HG02763 (cell line): ENCODE measurements around the gene SUSD2.
"Not testable (repeated sequence)": the region's sequence is repeated elsewhere in the genome, so short reads cannot be mapped to it uniquely, and the experiment has no call there.

ENCODE experiments used
- ATAC-seq: cut with Tn5 transposase; IDR thresholded peaks from one replicate; pipeline ENCODE4 v1.9.1; 2021; ENCODE audit warnings: mild to moderate bottlenecking, moderate library complexity; ENCODE audit not compliant: unreplicated experiment

Gene SUSD2

DNA sequence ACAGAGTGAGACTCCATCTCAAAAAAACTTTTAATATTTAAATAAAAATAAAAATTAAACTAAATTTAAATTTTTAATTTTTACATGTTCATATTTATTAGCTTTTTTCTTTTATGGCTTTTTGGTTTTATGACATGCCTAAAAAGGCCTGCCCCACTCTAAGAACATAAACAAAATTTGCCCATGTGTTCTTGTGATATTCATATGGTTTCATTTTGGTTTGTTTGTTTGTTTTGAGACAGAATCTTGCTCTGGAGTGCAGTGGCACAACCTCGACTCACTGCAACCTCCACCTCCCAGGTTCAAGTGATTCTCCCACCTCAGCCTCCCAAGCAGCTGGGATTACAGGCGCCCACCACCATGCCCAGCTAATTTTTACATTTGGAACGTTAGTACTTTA lies 27.7 kb downstream of the SUSD2 start:
- no peak for ATAC-seq

DNA sequence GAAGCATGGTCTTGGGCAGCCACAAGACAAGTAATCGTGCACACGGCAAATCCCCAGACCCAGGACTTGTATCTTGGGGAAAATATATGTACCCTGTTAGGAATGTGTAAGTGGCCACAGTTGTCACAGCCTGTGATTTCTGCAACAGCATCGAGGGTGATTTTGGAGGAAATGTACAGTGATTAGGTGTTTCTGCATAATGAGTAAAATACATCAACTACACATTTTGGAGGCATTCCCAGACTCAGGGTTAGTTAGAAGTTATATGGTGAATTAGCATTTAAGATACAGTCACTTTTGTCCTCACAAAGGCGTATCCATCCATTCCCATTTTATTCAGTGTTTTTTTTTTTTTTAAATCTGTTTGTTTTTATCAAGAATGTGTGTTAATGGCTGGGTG lies 28.4 kb downstream of the SUSD2 start:
- ATAC-seq = no peak

DNA sequence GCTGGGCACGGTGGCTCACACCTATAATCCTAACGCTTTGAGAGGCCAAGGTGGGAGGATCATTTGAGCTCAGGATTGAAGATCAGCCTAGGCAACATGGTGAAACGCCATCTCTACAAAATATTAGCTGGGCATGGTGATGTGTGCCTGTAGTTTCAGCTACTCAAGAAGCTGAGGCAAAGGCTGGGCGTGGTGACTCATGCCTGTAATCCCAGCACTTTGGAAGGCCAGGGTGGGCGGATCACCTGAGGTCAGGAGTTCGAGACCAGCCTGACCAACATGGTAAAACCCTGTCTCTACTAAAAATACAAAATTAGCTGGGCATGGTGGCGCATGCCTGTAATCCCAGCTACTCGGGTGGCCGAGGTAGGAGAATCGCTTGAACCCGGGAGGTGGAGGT lies 29.1 kb downstream of the SUSD2 start:
- ATAC-seq = not testable (repeated sequence)

DNA sequence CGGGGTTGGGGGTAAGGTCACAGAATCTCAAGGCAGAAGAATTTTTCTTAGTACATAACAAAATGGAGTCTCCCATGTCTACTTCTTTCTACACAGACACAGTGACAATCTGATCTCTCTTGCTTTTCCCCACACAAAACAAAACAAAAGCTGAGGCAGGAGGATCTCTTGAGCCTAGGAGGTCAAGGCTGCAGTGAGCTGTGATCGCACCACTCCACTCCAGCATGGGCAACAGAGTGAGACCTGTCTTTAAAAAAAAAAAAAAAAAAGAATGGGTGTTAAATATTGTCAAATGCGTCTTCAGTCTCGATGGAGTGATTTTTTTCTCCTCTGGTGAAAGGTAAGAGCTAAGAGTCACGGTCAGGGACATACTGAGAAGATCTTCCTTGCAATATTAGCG lies 30.4 kb downstream of the SUSD2 start:
- ATAC-seq = not testable (repeated sequence)

DNA sequence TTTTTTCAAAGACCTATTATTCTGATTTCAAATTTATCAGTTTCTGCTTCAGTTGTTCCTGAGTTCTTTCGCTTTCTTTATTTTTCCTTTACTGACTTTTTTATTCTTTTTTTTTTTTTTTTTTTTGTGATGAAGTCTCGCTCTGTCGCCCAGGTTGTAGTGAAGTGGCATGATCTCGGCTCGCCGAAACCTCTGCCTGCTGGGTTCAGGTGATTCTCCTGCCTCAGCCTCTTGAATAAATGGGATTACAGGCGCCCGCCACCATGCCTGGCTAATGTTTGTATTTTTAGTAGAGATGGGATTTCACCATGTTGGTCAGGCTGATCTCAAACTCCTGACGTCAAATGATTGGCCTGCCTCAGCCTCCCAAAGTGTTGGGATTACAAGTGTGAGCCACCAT lies 31.8 kb downstream of the SUSD2 start:
- ATAC-seq = not testable (repeated sequence)

DNA sequence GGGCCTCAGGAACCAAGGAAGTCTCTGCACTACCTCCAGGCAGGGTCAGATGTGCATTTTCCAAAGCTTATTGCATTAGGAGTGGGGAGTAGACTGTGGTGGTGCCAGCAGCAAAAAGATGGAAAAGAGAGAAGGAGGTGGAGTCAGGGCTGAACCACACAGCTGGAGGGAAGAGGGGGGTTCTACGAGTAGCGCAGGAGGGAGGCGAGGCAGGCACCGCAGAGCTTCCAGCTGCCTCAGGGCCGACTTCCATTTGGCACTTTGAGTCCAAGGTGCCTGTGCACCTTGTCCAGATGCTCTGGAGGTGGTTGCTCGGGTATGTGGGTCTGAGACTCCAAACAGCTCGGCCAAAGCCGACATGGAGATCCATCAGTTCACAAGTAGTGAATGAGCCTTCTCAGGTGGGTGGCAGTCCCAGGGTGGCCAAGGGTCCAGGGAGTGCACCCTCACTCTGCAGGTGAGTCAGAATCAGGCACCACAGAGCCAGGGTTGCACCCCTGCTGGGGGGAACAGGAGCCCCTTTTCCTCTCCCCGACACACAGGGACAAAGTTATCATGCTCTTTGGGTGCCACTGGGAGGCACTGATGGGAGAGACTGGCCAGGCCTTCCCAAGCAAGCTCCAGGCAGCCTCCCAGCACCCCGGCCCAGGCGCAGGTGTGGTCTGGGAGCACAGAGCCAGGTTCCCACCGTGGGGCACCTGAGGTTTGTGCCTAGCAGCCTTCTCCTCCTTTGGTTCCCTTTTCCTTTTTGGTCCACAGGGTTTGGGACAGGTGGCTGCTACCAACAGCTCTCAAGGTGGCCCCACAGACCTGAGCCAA lies 33.4 kb downstream of the SUSD2 start:
- ATAC-seq = no peak

DNA sequence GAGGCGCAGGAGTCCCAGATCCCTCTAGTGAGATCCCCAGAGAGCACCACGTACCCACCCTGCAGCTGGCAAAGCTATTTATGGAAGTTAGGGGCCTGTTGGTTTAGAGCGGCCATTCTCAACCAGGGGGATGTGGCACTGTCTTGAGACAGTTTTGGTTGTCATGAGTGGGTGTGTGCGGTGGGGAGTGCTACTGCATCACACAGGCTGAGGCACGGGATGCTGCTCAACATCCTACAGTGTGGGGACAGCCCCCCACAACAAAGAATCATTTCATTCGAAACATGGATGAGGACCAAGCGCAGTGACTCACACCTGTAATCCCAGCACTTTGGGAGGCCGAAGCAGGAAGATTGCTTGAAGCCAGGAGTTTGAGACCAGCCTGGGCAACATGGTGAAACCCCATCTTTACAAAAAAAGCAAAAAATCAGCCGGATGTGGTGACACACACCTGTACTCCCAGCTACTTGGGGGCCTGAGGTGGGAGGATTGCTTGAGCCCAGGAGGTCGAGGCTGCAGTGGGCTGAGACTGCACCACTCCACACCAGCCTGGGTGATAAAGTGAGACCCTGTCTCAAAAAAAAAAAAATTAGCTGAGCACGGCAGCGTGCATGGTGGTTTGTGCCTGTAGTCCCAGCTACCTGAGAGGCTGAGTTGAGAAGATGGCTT lies 35.4 kb downstream of the SUSD2 start:
- no peak for ATAC-seq

DNA sequence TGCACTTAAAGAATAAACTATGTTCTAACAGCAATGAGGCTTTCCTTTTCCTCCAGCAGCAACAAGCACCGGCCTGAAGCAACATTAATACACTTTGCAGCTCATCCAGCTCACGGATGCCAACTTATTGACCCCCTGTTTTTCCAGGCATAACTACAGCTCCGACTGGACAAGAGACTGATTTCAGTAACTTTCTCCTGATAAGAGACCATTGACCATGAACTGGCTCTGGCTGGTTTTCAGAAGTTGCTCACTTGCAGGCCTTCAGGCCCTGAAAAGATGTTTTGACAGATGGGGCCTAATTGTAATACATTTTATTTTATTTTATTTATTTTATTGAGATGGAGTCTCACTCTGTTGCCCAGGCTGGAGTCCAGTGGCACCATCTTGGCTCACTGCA lies 36.1 kb downstream of the SUSD2 start:
- ATAC-seq = no peak

DNA sequence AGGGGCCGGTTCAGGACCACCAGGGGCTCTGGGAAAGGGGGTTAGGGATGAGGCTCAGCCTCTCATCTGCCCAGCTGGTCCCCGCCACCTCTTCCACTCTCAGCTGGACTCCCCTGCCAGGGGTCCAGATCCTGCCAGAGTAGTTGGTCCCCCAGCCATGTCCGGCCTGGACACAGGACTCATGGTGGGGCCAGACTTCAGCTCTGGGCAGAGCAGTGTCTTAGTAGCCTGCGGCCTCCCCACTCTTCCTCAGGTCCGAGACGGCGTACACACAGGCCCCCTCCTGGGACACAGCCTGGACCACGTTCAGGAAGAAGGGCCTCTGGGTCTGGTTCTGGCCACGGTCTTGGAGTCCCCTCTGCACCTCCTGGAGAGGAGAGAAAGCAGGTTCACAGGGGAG lies 38.5 kb downstream of the SUSD2 start:
- ATAC-seq = no peak

DNA sequence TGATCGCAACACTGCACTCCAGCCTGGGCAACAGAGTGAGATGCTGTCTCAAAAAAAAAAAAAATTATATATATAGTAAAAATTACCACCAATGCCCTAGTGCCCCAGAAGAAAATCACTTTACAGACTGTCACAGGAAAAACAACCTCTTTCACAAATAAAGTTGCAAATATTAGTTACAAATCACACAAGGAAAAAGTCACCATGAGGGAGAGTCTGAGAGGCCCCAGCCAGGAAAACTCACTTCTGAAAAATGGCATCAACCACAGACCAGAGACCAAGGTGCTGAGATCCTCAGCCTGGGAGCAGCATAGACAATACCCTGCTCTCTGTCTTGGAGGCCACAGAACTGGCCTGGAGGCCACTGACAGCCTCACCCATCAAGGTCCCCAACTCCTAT lies 43.2 kb downstream of the SUSD2 start:
- no peak for ATAC-seq

DNA sequence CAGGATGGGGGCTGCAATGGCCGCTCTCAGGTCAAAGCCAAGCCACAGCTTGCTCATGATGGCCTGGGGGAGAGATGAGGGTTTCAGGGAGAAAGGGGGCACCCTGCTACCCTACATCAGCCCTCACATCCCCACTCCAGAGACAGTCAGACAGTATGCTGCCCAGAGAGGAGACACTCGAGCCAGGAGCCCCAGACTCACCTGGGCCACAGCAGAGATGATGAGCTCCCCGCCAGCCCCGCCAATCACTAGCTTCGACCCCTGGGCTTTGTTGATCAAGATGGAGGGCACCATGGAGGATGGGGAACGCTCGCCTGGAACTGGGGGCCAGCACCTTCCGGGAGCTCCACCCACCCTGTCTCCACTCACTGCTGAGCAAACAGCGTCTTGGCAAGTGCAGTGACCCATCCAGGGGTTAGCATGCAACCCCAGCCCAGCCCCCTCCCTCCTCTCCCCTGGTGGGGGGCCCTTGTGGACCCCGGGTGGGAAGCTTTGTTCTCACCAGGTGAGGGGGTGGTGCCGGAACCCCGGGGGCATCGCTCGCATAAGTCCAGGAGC lies 43.8 kb downstream of the SUSD2 start:
- no peak for ATAC-seq

DNA sequence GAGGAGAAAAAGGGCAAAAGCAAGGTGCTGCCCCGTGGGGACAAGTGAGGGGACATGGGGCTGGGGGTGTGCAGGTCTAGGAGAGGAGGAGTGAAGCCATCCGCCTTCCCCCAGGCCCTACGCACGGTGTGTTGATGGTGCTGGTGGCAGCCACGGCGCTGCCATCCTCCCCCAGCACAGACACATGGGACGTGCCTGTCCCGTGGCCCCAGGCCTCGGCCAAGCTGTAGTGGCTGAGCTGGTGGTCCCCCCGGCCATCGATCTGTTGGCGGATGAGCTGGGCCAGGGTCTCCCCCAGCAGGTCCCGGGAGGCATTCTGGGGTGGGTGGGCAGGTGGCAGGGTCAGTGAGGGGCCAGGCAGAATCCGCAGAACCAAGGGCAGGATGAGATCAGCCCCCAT lies 44.7 kb downstream of the SUSD2 start:
- ATAC-seq = no peak

DNA sequence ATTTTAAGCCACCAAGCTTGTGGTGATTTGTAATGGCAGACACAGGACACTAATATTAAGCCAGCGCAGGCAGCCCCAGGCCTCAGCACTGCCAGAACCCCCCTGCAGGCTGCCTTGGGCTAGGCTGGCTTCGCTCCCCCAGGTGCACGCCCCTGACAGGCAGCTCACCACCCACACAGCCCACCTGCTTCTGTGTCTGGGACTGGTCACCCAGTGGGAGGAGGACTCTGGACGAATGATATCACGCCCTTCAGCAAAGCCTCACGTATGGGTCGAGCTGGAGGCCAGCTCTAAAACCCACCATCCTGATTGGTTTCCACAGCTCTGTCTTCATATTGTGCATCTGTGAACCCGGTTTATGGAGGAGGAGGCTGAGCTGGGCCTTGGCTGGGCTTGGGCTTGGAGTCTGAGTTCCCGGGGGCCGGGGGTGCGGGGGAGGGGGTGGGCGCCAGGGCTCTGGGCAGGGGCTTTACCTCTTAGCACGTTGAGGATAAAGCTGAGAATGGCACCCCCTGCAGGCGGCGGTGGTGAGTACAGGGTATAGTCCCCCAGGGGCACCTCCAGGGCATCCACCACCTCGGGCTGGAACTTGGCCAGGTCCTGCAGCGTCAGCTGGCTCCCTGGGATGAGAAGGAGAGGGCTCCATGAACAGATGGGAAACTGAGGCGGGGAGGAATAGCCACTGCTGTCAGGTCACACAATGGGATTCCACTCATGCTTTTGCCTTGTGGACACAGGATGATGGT lies 49.8 kb downstream of the SUSD2 start:
- ATAC-seq = no peak

DNA sequence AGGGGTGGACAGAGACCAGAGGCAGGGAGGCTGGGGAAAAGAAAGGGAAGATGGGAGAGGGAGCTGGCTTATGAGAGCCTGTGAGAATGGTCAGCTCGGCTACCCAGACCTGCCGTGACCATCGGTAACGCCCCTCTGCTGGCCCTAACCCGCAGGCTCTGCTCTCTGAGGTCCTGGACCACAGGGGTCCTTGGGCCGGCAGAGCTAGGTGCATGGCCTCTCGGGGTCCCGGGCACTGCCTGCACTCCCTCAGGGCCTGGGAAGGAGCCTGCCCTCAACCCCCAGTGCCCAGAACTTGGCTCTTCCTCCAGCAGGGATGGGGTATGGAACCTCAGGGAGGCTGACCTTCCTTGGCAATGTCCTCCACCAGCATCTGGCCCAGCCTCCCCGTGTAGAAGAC lies 50.4 kb downstream of the SUSD2 start:
- no peak for ATAC-seq

DNA sequence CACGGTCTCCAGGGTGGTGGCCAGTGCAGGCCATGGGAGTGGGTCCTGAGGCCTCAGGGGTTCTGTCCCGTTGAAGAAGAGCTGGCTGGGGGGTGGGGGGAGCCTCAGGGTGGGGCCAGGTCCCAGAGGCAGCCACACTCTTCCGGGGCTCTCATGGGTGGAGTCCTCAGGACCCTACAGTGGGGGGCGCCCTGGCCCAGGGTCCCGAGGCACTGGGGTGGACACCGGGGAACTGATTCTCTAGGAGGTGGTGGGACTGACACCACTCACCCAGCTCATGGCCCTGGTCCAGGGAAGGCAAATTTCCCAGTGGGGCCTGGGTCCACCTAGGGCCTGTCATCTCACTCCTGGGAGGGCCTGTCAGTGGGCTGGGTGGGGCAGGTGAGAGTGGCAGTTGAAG lies 50.8 kb downstream of the SUSD2 start:
- no peak for ATAC-seq

DNA sequence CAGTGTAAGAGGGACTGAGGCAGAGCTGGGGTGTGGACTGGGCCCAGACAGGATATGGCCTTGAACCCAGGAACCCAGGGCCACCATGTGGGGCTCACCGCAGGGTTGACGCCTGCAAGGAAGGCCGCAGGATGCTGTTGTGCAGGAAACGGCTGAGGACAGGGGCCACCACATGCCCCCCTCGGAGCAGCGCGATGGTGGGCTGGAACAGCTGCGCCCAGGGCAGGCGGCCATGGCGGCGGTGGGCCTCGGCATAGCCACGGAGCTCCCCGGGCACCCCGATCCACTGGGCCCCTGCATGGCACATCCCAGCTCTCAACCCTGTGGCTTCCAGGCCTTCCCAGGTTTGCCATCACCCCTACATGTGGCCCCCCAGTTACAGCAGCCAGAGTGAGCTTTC lies 51.4 kb downstream of the SUSD2 start:
- ATAC-seq = no peak

DNA sequence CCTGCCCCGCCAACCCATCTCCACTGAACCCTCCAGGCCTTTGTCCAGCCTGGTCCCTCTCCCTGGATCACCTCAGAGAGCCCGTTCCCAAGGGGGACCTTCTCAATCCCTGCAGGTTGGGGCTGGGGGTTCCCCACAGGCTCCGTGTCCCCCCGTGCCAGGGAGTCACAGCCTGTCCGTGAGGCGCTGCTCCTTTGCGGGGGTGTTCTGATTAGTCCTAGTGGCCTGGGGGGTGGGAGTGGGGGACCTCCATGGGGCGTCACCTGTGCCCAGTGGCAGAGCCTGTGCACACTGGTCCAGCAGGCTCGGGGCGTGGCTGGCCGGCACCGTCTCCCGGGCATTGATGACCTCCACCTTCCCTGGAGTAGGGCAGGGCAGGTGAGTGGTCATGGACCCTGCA lies 51.9 kb downstream of the SUSD2 start:
- no peak for ATAC-seq

DNA sequence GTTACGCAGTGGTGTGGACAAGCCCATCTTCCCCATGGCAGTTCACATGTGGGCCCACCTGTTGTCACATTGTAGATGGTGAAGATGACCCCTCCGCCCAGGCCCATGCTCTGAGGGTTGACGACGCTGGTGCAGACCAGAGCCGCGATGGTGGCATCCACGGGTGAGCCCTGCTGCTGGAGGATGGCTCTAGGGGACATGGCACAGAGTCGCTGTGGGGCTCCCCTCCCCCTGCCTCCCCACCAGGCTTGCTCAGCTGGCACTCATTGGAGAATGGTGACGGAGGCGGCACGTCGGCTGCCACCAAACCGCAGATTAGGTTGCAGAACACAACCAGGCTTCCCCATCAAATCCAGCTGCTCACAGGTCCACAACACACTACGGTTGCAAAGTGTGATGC lies 52.5 kb downstream of the SUSD2 start:
- ATAC-seq = no peak

DNA sequence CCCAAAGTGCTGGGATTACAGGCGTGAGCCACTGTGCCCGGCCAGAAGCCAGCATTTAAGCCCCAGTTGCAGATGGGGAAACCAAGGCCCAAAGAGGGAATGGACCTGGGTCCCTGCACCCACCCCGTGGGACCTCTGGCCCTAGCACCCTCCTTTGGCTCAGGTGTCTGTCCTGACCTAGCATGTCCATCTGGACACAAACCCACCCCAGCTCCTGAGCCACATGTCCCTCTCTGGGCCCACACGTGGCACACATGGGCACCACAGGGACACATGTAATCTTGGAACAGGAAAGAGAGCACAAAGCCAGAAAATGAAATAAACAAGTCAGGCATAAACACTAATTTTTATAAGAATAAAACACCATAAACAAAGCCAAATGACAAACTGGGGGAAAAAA lies 54.0 kb downstream of the SUSD2 start:
- no peak for ATAC-seq

DNA sequence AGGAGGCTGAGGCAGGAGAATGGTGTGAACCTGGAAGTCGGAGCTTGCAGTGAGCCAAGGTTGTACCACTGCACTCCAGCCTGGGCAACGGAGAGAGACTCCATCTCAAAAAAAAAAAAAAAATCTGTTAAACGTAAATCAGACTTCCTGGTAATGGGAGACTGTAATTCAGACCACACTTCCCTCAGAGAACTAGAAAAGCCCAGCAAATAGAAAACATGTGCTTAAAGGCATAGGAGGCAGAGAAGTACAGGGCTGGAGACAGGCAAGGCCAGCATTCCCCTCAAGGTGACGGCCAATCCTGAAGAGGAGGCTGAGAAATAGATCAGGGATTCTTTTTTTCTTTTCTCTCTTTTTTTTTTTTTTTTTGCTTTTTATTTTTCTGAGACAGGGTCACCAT lies 55.4 kb downstream of the SUSD2 start:
- ATAC-seq = no peak

DNA sequence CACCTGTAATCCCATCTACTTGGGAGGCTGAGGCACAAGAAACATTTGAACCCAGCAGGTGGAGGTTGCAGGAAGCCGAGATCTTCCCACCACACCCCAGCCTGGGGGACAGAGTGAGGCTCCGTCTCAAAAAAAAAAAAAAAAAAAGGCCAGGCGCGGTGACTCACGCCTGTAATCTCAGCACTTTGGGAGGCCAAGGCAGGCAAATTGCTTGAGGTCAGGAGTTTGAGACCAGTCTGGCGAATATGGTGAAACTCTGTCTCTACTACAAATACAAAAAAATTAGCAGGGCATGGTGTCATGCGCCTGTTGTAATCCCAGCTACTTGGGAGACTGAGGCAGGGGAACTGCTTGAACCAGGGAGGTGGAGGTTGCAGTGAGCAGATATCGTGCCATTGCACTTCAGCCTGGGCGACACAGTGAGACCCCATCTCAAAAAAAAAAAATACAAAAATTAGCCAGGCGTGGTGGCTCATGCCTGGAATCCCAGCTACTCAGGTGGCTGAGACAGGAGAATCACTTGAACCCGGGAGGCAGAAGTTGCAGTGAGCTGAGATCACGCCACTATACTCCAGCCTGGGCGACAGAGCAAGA lies 56.9 kb downstream of the SUSD2 start:
- not testable (repeated sequence) for ATAC-seq
